IMR-90 (cell line): ENCODE measurements around the gene PTGER2. TPM values are rescaled to one million over a fixed set of nuclear protein-coding genes. Genes with fewer than 3 reads are reported as not detected.

Source experiments
- polyA plus RNA-seq, 3 experiments: library from polyadenylated mRNA; depleted of rRNA; stranded (reverse); fragments of >200 nt; gene quantifications; 2 replicates each; pipeline ENCODE4 v1.2.3, GENCODE V29; 2012; ENCODE audit warnings: low replicate concordance in 1 of 3
- total RNA-seq: library from RNA; depleted of rRNA; stranded (reverse); fragments of >200 nt; gene quantifications from 2 replicates; pipeline ENCODE4 v1.2.3, GENCODE V29; 2012; rRNA removed

The PTGER2 gene
- total and polyA plus RNA-seq, 2 of the 4 experiments (the other 2 are of a cell fraction): 24.7 to 58.5 TPM

Other genes starting within 250 kb of the PTGER2 start
- 101 and 102 TPM in 2 replicates for gene NID2, start 245.3 kb upstream of the PTGER2 start, total RNA-seq
- 278 and 303 TPM in 2 replicates for gene NID2, start 245.3 kb upstream of the PTGER2 start, polyA plus RNA-seq (2012; rRNA removed)
- gene PTGDR, start 46.6 kb upstream of the PTGER2 start, total RNA-seq: not detected in 2 replicates
- not detected in 2 replicates for gene PTGDR, start 46.6 kb upstream of the PTGER2 start, polyA plus RNA-seq (2012; rRNA removed)
- 1.4 and 1.9 TPM in 2 replicates for gene TXNDC16, start 238.2 kb downstream of the PTGER2 start, total RNA-seq
- gene TXNDC16, start 238.2 kb downstream of the PTGER2 start, polyA plus RNA-seq (2012; rRNA removed): 1.1 and 1.4 TPM in 2 replicates
- 0.72 and 1.4 TPM in 2 replicates for gene GPR137C, start 238.5 kb downstream of the PTGER2 start, total RNA-seq
- 0.77 and 0.91 TPM in 2 replicates for gene GPR137C, start 238.5 kb downstream of the PTGER2 start, polyA plus RNA-seq (2012; rRNA removed)